IMR-90 (cell line): ENCODE data around the gene VTCN1. TPM values are rescaled to one million over a fixed set of nuclear protein-coding genes. Genes with fewer than 3 reads are reported as not detected.

Source experiments
- ATAC-seq: fragments of 200-7000 bp; cut with Tn5 transposase; 2 replicates; pipeline ENCODE4 v1.9.1; 2020; ENCODE audit warnings: low read depth, mild to moderate bottlenecking, moderate library complexity
- BruUV-seq: library from RNA; stranded (reverse); fragments of 400-500 nt; replicated peaks from 2 replicates; lab custom pipeline; 2021; lab: Mats Ljungman, UMichigan
- CTCF ChIA-PET: fragments of 300-600 bp; formaldehyde crosslinking; extraction: SDS; loops from one replicate; lab custom pipeline; 2021; ENCODE audit warnings: antibody characterized with exemption; lab: Yijun Ruan, JAX
- POLR2A ChIA-PET: fragments of 300-600 bp; sonication (Branson Sonifier 250); formaldehyde crosslinking; loops from one replicate; lab custom pipeline; 2022; ENCODE audit warnings: antibody characterized with exemption; ENCODE audit not compliant: unreplicated experiment; lab: Charles Lee
- DNase-seq: peaks from one replicate; pipeline ENCODE4 v3.0.0; 2013
- H2AFZ ChIP-seq: replicated peaks from 2 replicates; pipeline ENCODE3; 2013; ENCODE audit warnings: low read length, mild to moderate bottlenecking; ENCODE audit not compliant: poor library complexity
- H2AK5ac ChIP-seq: 2 replicates; pipeline ENCODE4 v1.6.1; 2013; ENCODE audit warnings: low read depth, low read length, inconsistent platforms
- H2AK9ac ChIP-seq: replicated peaks from 2 replicates; pipeline ENCODE3; 2013; ENCODE audit warnings: mild to moderate bottlenecking, low read depth, low read length, moderate library complexity; ENCODE audit not compliant: poor library complexity
- H2BK120ac ChIP-seq: 2 replicates; pipeline ENCODE4 v1.6.1; 2013; ENCODE audit warnings: low read depth, low read length, inconsistent platforms
- H2BK15ac ChIP-seq: 3 replicates; pipeline ENCODE4 v1.6.1; 2013; ENCODE audit warnings: low read depth, low read length, inconsistent platforms
- H2BK20ac ChIP-seq: 2 replicates; pipeline ENCODE4 v1.6.1; 2013; ENCODE audit warnings: low read depth, mild to moderate bottlenecking, inconsistent platforms, low read length, moderate library complexity
- H2BK5ac ChIP-seq: 2 replicates; pipeline ENCODE4 v1.6.1; 2013; ENCODE audit warnings: mild to moderate bottlenecking, low read depth, low read length, inconsistent platforms; ENCODE audit not compliant: poor library complexity, severe bottlenecking
- H3K14ac ChIP-seq: replicated peaks from 2 replicates; pipeline ENCODE4 v1.6.1; 2013; ENCODE audit warnings: low read depth, low read length, inconsistent platforms
- H3K18ac ChIP-seq: 2 replicates; pipeline ENCODE4 v1.6.1; 2013; ENCODE audit warnings: low read depth, low read length, control low read depth
- H3K23ac ChIP-seq: 2 replicates; pipeline ENCODE4 v1.6.1; 2013; ENCODE audit warnings: low read depth, low read length, inconsistent platforms
- H3K27ac ChIP-seq: 2 replicates; pipeline ENCODE4 v1.5.1; 2013; ENCODE audit warnings: mild to moderate bottlenecking, control low read depth, low read length; ENCODE audit not compliant: insufficient read depth
- H3K27me3 ChIP-seq: 2 replicates; pipeline ENCODE4 v1.6.1; 2013; ENCODE audit warnings: low read length; ENCODE audit not compliant: control insufficient read depth, insufficient read depth
- H3K36me3 ChIP-seq: 2 replicates; pipeline ENCODE4 v1.6.1; 2013; ENCODE audit warnings: low read length, mixed read lengths; ENCODE audit not compliant: control insufficient read depth, insufficient read depth
- H3K4ac ChIP-seq: 2 replicates; pipeline ENCODE4 v1.6.1; 2013; ENCODE audit warnings: low read depth, low read length, inconsistent platforms
- H3K4me1 ChIP-seq: 2 replicates; pipeline ENCODE4 v1.6.1; 2013; ENCODE audit warnings: low read length, mixed read lengths; ENCODE audit not compliant: control insufficient read depth, insufficient read depth
- H3K4me2 ChIP-seq: 2 replicates; pipeline ENCODE4 v1.6.1; 2013; ENCODE audit warnings: low read depth, mild to moderate bottlenecking, control low read depth, low read length, moderate library complexity
- H3K4me3 ChIP-seq: 2 replicates; pipeline ENCODE4 v1.5.1; 2013; ENCODE audit warnings: low read depth, mild to moderate bottlenecking, control low read depth, low read length, moderate library complexity; ENCODE audit not compliant: insufficient read depth
- H3K56ac ChIP-seq: 2 replicates; pipeline ENCODE4 v1.6.1; 2013; ENCODE audit warnings: low read length, inconsistent platforms; ENCODE audit not compliant: insufficient read depth; ENCODE audit errors: extremely low read depth
- H3K79me1 ChIP-seq, 2 experiments: 2 replicates each; pipeline ENCODE4 v1.6.1; 2013; ENCODE audit warnings: low read length in 2 of 2, inconsistent platforms in 1 of 2, low read depth in 1 of 2
- H3K9ac ChIP-seq: 2 replicates; pipeline ENCODE4 v1.6.1; 2013; ENCODE audit warnings: low read depth, low read length, control low read depth
- H3K9me1 ChIP-seq: 2 replicates; pipeline ENCODE4 v1.6.1; 2013; ENCODE audit warnings: low read length, inconsistent platforms; ENCODE audit not compliant: insufficient read depth
- H3K9me3 ChIP-seq: 2 replicates; pipeline ENCODE4 v1.6.1; 2013; ENCODE audit warnings: low read length; ENCODE audit not compliant: control insufficient read depth, insufficient read depth
- H4K20me1 ChIP-seq: 2 replicates; pipeline ENCODE4 v1.6.1; 2013; ENCODE audit warnings: low read length, inconsistent platforms; ENCODE audit not compliant: insufficient read depth
- H4K5ac ChIP-seq: 2 replicates; pipeline ENCODE4 v1.6.1; 2013; ENCODE audit warnings: mild to moderate bottlenecking, low read depth, low read length, control low read depth
- H4K8ac ChIP-seq, 2 experiments: 2 replicates each; pipeline ENCODE4 v1.6.1; 2013; ENCODE audit warnings: low read depth in 2 of 2, low read length in 2 of 2, control low read depth in 1 of 2, inconsistent platforms in 1 of 2
- H4K91ac ChIP-seq: 2 replicates; pipeline ENCODE4 v1.6.1; 2013; ENCODE audit warnings: low read depth, low read length, inconsistent platforms; ENCODE audit not compliant: insufficient read depth
- CEBPB ChIP-seq: IDR thresholded peaks from 2 replicates; pipeline ENCODE4 v1.6.1; 2012; ENCODE audit warnings: low read depth, low read length, improper control_type of control experiment
- CTCF ChIP-seq: conservative IDR thresholded peaks from 2 replicates; pipeline ENCODE4 v1.5.1; 2012; ENCODE audit warnings: mild to moderate bottlenecking, low read depth, low read length, improper control_type of control experiment
- FOS ChIP-seq: fragments of 150-350 bp; IDR thresholded peaks from 2 replicates; pipeline ENCODE4 v1.6.1; 2016; ENCODE audit warnings: low read depth, low read length
- MAFK ChIP-seq: IDR thresholded peaks from 2 replicates; pipeline ENCODE4 v1.6.1; 2012; ENCODE audit warnings: low read depth, low read length, improper control_type of control experiment
- MAZ ChIP-seq: IDR thresholded peaks from 2 replicates; pipeline ENCODE4 v1.6.1; 2012; ENCODE audit warnings: low read depth, mild to moderate bottlenecking, low read length, improper control_type of control experiment, moderate library complexity, borderline replicate concordance
- MXI1 ChIP-seq: IDR thresholded peaks from 2 replicates; pipeline ENCODE4 v1.6.1; 2012; ENCODE audit warnings: low read depth, mild to moderate bottlenecking, low read length, moderate library complexity, borderline replicate concordance
- NFE2L2 ChIP-seq: fragments of 150-350 bp; IDR thresholded peaks from 2 replicates; pipeline ENCODE4 v1.6.1; 2016; ENCODE audit warnings: low read depth, mild to moderate bottlenecking, low read length
- POLR2A ChIP-seq: IDR thresholded peaks from 2 replicates; pipeline ENCODE4 v1.6.1; 2012; ENCODE audit warnings: mild to moderate bottlenecking, low read depth, low read length
- RAD21 ChIP-seq: IDR thresholded peaks from 2 replicates; pipeline ENCODE4 v1.6.1; 2012; ENCODE audit warnings: low read length, improper control_type of control experiment
- RCOR1 ChIP-seq: IDR thresholded peaks from 2 replicates; pipeline ENCODE4 v1.6.1; 2012; ENCODE audit warnings: mild to moderate bottlenecking, low read length, improper control_type of control experiment; ENCODE audit not compliant: insufficient replicate concordance
- RFX5 ChIP-seq: IDR thresholded peaks from 2 replicates; pipeline ENCODE4 v1.8.0; 2012; ENCODE audit warnings: low read depth, mild to moderate bottlenecking, low read length, moderate library complexity
- SMC3 ChIP-seq: fragments of 150-350 bp; IDR thresholded peaks from 2 replicates; pipeline ENCODE4 v1.6.1; 2016; ENCODE audit warnings: low read depth, mild to moderate bottlenecking, antibody characterized with exemption, low read length, moderate library complexity
- USF2 ChIP-seq: fragments of 150-350 bp; IDR thresholded peaks from 2 replicates; pipeline ENCODE4 v1.6.1; 2017; ENCODE audit warnings: mild to moderate bottlenecking, antibody characterized with exemption, low read length, low read depth
- WGBS, 2 experiments: methylation state at CpG; one replicate each; pipeline versions ENCODE4 v1.1.5 to v1.1.7; 2013; ENCODE audit warnings: missing lambda C conversion rate in 2 of 2; ENCODE audit not compliant: insufficient read length in 1 of 2; ENCODE audit errors: extremely low coverage in 2 of 2; 5-methylcytosine and 5-hydroxymethylcytosine counted together
- dilution Hi-C: fragments of 300-500 bp; cut with HindIII; formaldehyde crosslinking; loops from one replicate; pipeline ENCODE4 v1.14.3; 2018; ENCODE audit warnings: low sequenced_read_pairs; ENCODE audit not compliant: unreplicated experiment
- in situ Hi-C: fragments of 300-500 bp; cut with MboI; formaldehyde crosslinking; loops from 3 replicates; pipeline ENCODE4 v1.14.3; 2019; ENCODE audit warnings: low sequenced_read_pairs, inconsistent platforms, mixed read lengths
- intact Hi-C: fragments of 100-400 bp; cut with micrococcal nuclease; formaldehyde crosslinking; loops from 2 replicates; pipeline ENCODE4 v1.10.0; 2022
- polyA plus RNA-seq, 3 experiments: library from polyadenylated mRNA; depleted of rRNA; stranded (reverse); fragments of >200 nt; gene quantifications; 2 replicates each; pipeline ENCODE4 v1.2.3, GENCODE V29; 2012; ENCODE audit warnings: low replicate concordance in 1 of 3
- total RNA-seq: library from RNA; depleted of rRNA; stranded (reverse); fragments of >200 nt; gene quantifications from 2 replicates; pipeline ENCODE4 v1.2.3, GENCODE V29; 2012

The VTCN1 gene
- total and polyA plus RNA-seq, 2 of the 4 experiments (the other 2 are of a cell fraction) = not detected

GRCh38 chr1:117182319-117182718 lies 28.4 kb downstream of the VTCN1 start:
- in situ Hi-C loops = no loop called here
- Histone ChIP-seq H3K36me3 (no peaks in the 10 kb centered on the region), H3K56ac (no peak overlapping the region), H3K79me1 (no peaks in the 10 kb centered on the region), H3K18ac (no peak overlapping the region), H2BK15ac (no peak overlapping the region), H4K91ac (no peak overlapping the region), H2AFZ (no peak overlapping the region), H3K9me1 (no peaks in the 10 kb centered on the region; the same call in 1 of the 2 replicates), H2BK120ac (no peak overlapping the region), H2AK9ac (no peak overlapping the region), H3K27ac (no peak overlapping the region), H3K4me2 (no peak overlapping the region), H3K27me3 (peaks cover 2% of the 10 kb centered on the region; the same call in 1 of the 2 replicates), H3K23ac (no peak overlapping the region), H3K4me3 (no peak overlapping the region), H4K8ac (no peak overlapping the region), H2BK20ac (no peak overlapping the region), H3K9ac (no peak overlapping the region), H2AK5ac (no peak overlapping the region), H3K9me3 (no peaks in the 10 kb centered on the region), H3K14ac (no peak overlapping the region), H3K4me1 (0 out of 2 replicates have a peak, but pooled peaks cover 1% of the 10 kb centered on the region), H4K20me1 (no peaks in the 10 kb centered on the region), H3K4ac (no peak overlapping the region), H2BK5ac (no peak overlapping the region), H4K5ac (no peak overlapping the region)
- no CpG with 5 or more reads among the region's 3 CpGs for WGBS, 2 experiments
- no TSS peak for BruUV-seq
- CTCF ChIA-PET = no interaction called here
- no peak for ATAC-seq
- dilution Hi-C loops = no loop called here
- TF ChIP-seq RCOR1 (no peak), RAD21 (no peak), FOS (no peak), MXI1 (no peak), SMC3 (no peak), MAZ (no peak), CTCF (no peak), RFX5 (no peak), MAFK (no peak), POLR2A (no peak), CEBPB (no peak), USF2 (no peak), NFE2L2 (no peak)
- intact Hi-C loops = no loop called here
- POLR2A ChIA-PET = no interaction called here
- DNase-seq = no peak
